Mammary epithelial cell (primary cell): ENCODE results near the gene IFT27.

ENCODE experiments used
- EZH2 ChIP-seq: IDR thresholded peaks from 2 replicates; pipeline ENCODE4 v1.6.1; 2012; ENCODE audit warnings: low read length, inconsistent platforms, borderline replicate concordance
- TF ChIP-seq, protein P1 (sequence below), 2 donors: IDR thresholded peaks in 1 of 2; conservative IDR thresholded peaks in 1 of 2; 2 replicates each; pipeline ENCODE4 v1.5.1; 2011 to 2012; ENCODE audit warnings: inconsistent platforms in 2 of 2, low read length in 2 of 2, mild to moderate bottlenecking in 2 of 2, control low read depth in 1 of 2, low read depth in 1 of 2; ENCODE audit not compliant: insufficient read depth in 1 of 2; ENCODE audit errors: extremely low read depth in 1 of 2

DNA sequence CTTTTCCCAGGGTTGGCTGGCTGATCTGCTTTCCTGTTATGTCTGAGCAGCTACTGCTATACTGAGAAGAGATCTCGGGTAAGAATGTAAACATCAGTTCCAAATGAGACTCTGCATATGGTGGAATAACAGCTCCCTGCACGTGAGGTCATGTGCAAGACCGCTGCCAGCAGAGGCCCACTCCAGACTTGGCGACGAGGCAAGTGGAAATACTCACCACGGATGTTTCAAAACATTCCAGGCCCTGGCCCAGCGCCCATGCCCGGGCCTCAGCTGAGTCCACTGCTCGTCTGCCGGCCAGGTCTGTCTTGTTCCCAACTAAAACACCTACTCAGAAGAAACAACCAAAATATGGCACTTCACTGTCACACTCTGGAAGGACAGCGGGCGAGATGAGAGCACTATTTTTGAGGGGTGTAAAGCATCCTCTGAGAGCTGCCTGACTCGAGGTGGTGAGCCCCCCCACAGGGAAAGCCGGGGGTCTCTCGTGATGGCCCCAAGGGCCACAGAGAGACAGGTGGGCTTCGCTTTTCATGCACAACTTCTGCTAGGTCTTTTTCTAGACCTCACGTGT lies 13.1 kb downstream of the IFT27 start:
- TF ChIP-seq, protein P1, sequence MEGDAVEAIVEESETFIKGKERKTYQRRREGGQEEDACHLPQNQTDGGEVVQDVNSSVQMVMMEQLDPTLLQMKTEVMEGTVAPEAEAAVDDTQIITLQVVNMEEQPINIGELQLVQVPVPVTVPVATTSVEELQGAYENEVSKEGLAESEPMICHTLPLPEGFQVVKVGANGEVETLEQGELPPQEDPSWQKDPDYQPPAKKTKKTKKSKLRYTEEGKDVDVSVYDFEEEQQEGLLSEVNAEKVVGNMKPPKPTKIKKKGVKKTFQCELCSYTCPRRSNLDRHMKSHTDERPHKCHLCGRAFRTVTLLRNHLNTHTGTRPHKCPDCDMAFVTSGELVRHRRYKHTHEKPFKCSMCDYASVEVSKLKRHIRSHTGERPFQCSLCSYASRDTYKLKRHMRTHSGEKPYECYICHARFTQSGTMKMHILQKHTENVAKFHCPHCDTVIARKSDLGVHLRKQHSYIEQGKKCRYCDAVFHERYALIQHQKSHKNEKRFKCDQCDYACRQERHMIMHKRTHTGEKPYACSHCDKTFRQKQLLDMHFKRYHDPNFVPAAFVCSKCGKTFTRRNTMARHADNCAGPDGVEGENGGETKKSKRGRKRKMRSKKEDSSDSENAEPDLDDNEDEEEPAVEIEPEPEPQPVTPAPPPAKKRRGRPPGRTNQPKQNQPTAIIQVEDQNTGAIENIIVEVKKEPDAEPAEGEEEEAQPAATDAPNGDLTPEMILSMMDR (conservative IDR thresholded peaks at IDR 0.05 in 1 of 2, IDR thresholded peaks at IDR 0.05 in 1 of 2; ENCODE audit: extremely low read depth in 1 of 2, insufficient read depth in 1 of 2, low read depth in 1 of 2, low read length in 2 of 2) = no peak
- no peak for TF ChIP-seq EZH2
